ENCODE measurements around the gene ASB18.

- TF ChIP-seq EZH2phosphoT487 (IDR thresholded peaks at IDR 0.05; ENCODE audit: low read depth, severe bottlenecking, unreplicated experiment), result no peak
- no peak for TF ChIP-seq CTCF (IDR thresholded peaks at IDR 0.05; ENCODE audit: poor library complexity)
- no peak for TF ChIP-seq EZH2 (IDR thresholded peaks at IDR 0.05; ENCODE audit: borderline replicate concordance)
Measured at GRCh38 chr2:236196366-236196765, 67.8 kb downstream of the ASB18 start.
